Peyer's patch (tissue), 4 donors: ENCODE measurements around the gene NEU1.

Experiments used
- CTCF ChIP-seq, 6 experiments: fragments of 450-650 bp in 4 of 6; fragments of 200-600 bp in 2 of 6; sonication (generic) in 1 of 6; IDR thresholded peaks; one replicate each; pipeline ENCODE4 v1.5.1; 2017 to 2019; ENCODE audit warnings: antibody characterized with exemption in 6 of 6, mild to moderate bottlenecking in 3 of 6, moderate library complexity in 1 of 6
- POLR2A ChIP-seq, 2 donors: fragments of 450-650 bp; IDR thresholded peaks; one replicate each; pipeline ENCODE4 v1.5.1; 2017; ENCODE audit warnings: antibody characterized with exemption in 2 of 2, mild to moderate bottlenecking in 2 of 2, moderate library complexity in 2 of 2

GRCh38 chr6:31811645-31812044, 51.0 kb downstream of the NEU1 start:
- TF ChIP-seq CTCF (IDR thresholded peaks at IDR 0.05) (no peak), POLR2A (IDR thresholded peaks at IDR 0.05) (no peak)
